Medulla oblongata (tissue), 1 donor: ENCODE measurements around the gene ARHGEF1.

Source experiments
- DNase-seq: peaks from one replicate; pipeline ENCODE4 v3.0.0-alpha.2; 2015; ENCODE audit errors: extremely low spot score

Gene ARHGEF1

GRCh38 chr19:41918653-41919244 lies 35.8 kb downstream of the ARHGEF1 start:
- no peak for DNase-seq

- no peak for DNase-seq
These were observed 37.1 kb downstream of the ARHGEF1 start for GRCh38 chr19:41919948-41920712.

GRCh38 chr19:41920882-41921576 lies 38.0 kb downstream of the ARHGEF1 start:
- no peak for DNase-seq

GRCh38 chr19:41921577-41922576 lies 38.9 kb downstream of the ARHGEF1 start:
- no peak for DNase-seq

GRCh38 chr19:41922585-41922984 lies 39.6 kb downstream of the ARHGEF1 start:
- DNase-seq, result no peak

GRCh38 chr19:41923045-41923788 lies 40.2 kb downstream of the ARHGEF1 start:
- DNase-seq, result no peak

- no peak for DNase-seq
These were observed 41.5 kb downstream of the ARHGEF1 start for GRCh38 chr19:41924151-41925145.

- DNase-seq, result no peak
These were observed 42.4 kb downstream of the ARHGEF1 start for GRCh38 chr19:41925208-41926003.

- no peak for DNase-seq
These were observed 43.2 kb downstream of the ARHGEF1 start for GRCh38 chr19:41926028-41926762.

- DNase-seq, result no peak
These were observed 43.9 kb downstream of the ARHGEF1 start for GRCh38 chr19:41926763-41927496.

- DNase-seq, result no peak
These were observed 44.7 kb downstream of the ARHGEF1 start for GRCh38 chr19:41927497-41928192.

GRCh38 chr19:41928221-41928683 lies 45.3 kb downstream of the ARHGEF1 start, which contains the start of gene ERFL:
Gene ERFL (minus strand): TSS chr19:41928449. CDS start chr19:41912919, 15,530 bp downstream.
- DNase-seq, result no peak

GRCh38 chr19:41928754-41929535 lies 46.0 kb downstream of the ARHGEF1 start:
- DNase-seq, result no peak

- DNase-seq, result no peak
These were observed 46.6 kb downstream of the ARHGEF1 start for GRCh38 chr19:41929536-41930071.

- DNase-seq, result no peak
These were observed 47.3 kb downstream of the ARHGEF1 start for GRCh38 chr19:41930322-41930722.
